SK-N-SH (cell line): Measurements from ENCODE around the gene C1QL2. TPM values are rescaled to one million over a fixed set of nuclear protein-coding genes. Genes with fewer than 3 reads are reported as not detected.

Source experiments
- CTCF ChIA-PET: fragments of 300-600, 350-600 bp; formaldehyde crosslinking; extraction: SDS; loops from one replicate; lab custom pipeline; 2021; lab: Yijun Ruan, JAX
- POLR2A ChIA-PET: fragments of 350-600 bp; sonication (Branson Sonifier 250); formaldehyde crosslinking; extraction: SDS; loops from one replicate; lab custom pipeline; 2020; ENCODE audit warnings: antibody characterized with exemption, inconsistent platforms; lab: Yijun Ruan, JAX
- DNase-seq: peaks from one replicate; pipeline ENCODE4 v3.0.0; 2012
- H2AFZ ChIP-seq: fragments of 200-600 bp; sonication (generic); 2 replicates; pipeline ENCODE4 v1.8.1; 2016; ENCODE audit warnings: antibody characterized with exemption, mild to moderate bottlenecking, low read depth
- H3F3A ChIP-seq: fragments of 200-600 bp; sonication (generic); replicated peaks from 2 replicates; pipeline ENCODE3; 2016; ENCODE audit warnings: antibody characterized with exemption, mild to moderate bottlenecking; ENCODE audit not compliant: insufficient read depth
- H3K27ac ChIP-seq, 2 experiments: fragments of 200-500 bp in 1 of 2; fragments of 200-600 bp in 1 of 2; sonication (Bioruptor generic) in 1 of 2; sonication (generic), shearing (Covaris generic) in 1 of 2; 2 replicates each; pipeline versions ENCODE4 v1.5.1 to v1.6.1; 2014 to 2016; ENCODE audit warnings: low read depth in 2 of 2, inconsistent platforms in 1 of 2, low read length in 1 of 2, mild to moderate bottlenecking in 1 of 2, mixed read lengths in 1 of 2
- H3K27me3 ChIP-seq: fragments of 200-600 bp; sonication (generic), shearing (Covaris generic); 2 replicates; pipeline ENCODE4 v1.6.1; 2016; ENCODE audit warnings: mixed run types; ENCODE audit not compliant: insufficient read depth
- H3K36me3 ChIP-seq, 2 experiments: fragments of 200-500 bp in 1 of 2; fragments of 200-600 bp in 1 of 2; sonication (Bioruptor generic) in 1 of 2; sonication (generic) in 1 of 2; replicated peaks in 1 of 2; 2 replicates each; pipeline versions ENCODE3 to v1.5.1; 2014 to 2016; ENCODE audit warnings: low read length in 1 of 2, mild to moderate bottlenecking in 1 of 2; ENCODE audit not compliant: insufficient read depth in 2 of 2, control insufficient read depth in 1 of 2
- H3K4me1 ChIP-seq, 2 experiments: fragments of 200-500 bp in 1 of 2; fragments of 200-600 bp in 1 of 2; sonication (Bioruptor generic) in 1 of 2; sonication (generic), shearing (Covaris generic) in 1 of 2; 2 replicates each; pipeline versions ENCODE4 v1.5.1 to v1.6.1; 2014 to 2016; ENCODE audit warnings: low read depth in 1 of 2, low read length in 1 of 2, mixed run types in 1 of 2; ENCODE audit not compliant: insufficient read depth in 2 of 2, control insufficient read depth in 1 of 2
- H3K4me2 ChIP-seq: fragments of 200-600 bp; sonication (generic), shearing (Covaris generic); 2 replicates; pipeline ENCODE4 v1.6.1; 2017; ENCODE audit warnings: mixed run types
- H3K4me3 ChIP-seq, 2 experiments: fragments of 200-500 bp in 1 of 2; fragments of 200-600 bp in 1 of 2; sonication (Bioruptor generic) in 1 of 2; sonication (generic), shearing (Covaris generic) in 1 of 2; 2 replicates each; pipeline versions ENCODE4 v1.5.1 to v1.8.1; 2014 to 2016; ENCODE audit warnings: low read depth in 2 of 2, inconsistent platforms in 1 of 2, low read length in 1 of 2, mild to moderate bottlenecking in 1 of 2, mixed read lengths in 1 of 2, moderate library complexity in 1 of 2
- H3K79me2 ChIP-seq: fragments of 200-600 bp; sonication (generic); 2 replicates; pipeline ENCODE4 v1.8.1; 2017; ENCODE audit warnings: mild to moderate bottlenecking; ENCODE audit not compliant: insufficient read depth
- H3K9ac ChIP-seq: fragments of 200-600 bp; sonication (generic); 2 replicates; pipeline ENCODE4 v1.6.1; 2017; ENCODE audit warnings: mixed run types
- H3K9me2 ChIP-seq: fragments of 200-600 bp; sonication (generic); 2 replicates; pipeline ENCODE4 v1.6.1; 2017; ENCODE audit warnings: mixed run types
- H3K9me3 ChIP-seq: fragments of 200-600 bp; sonication (generic); 2 replicates; pipeline ENCODE4 v1.6.1; 2017; ENCODE audit warnings: mixed run types, mild to moderate bottlenecking, moderate library complexity
- H4K20me1 ChIP-seq: fragments of 200-600 bp; sonication (generic); 2 replicates; pipeline ENCODE4 v1.6.1; 2017; ENCODE audit warnings: mild to moderate bottlenecking, mixed run types; ENCODE audit not compliant: insufficient read depth
- CHD2 ChIP-seq: fragments of 150-350 bp; IDR thresholded peaks from 2 replicates; pipeline ENCODE4 v1.6.1; 2018; ENCODE audit warnings: low read length; ENCODE audit not compliant: partially characterized antibody
- FOXM1 ChIP-seq: IDR thresholded peaks from 2 replicates; pipeline ENCODE4 v1.4.0; 2012; ENCODE audit warnings: low read depth, mild to moderate bottlenecking
- GABPA ChIP-seq: IDR thresholded peaks from 2 replicates; pipeline ENCODE4 v1.4.0; 2012; ENCODE audit warnings: low read depth, mild to moderate bottlenecking
- JUND ChIP-seq: IDR thresholded peaks from 2 replicates; pipeline ENCODE4 v1.4.0; 2012
- NFIC ChIP-seq: IDR thresholded peaks from 2 replicates; pipeline ENCODE4 v1.4.0; 2012; ENCODE audit warnings: borderline replicate concordance
- POLR2AphosphoS5 ChIP-seq: IDR thresholded peaks from 2 replicates; pipeline ENCODE4 v1.6.1; 2012; ENCODE audit warnings: low read depth, low read length
- RCOR1 ChIP-seq: fragments of 150-350 bp; IDR thresholded peaks from 2 replicates; pipeline ENCODE4 v1.6.1; 2017; ENCODE audit warnings: antibody characterized with exemption, low read length
- TAF1 ChIP-seq: IDR thresholded peaks from 2 replicates; pipeline ENCODE4 v1.6.1; 2012; ENCODE audit warnings: low read depth, mild to moderate bottlenecking, low read length, moderate library complexity, borderline replicate concordance
- TEAD4 ChIP-seq: IDR thresholded peaks from 2 replicates; pipeline ENCODE4 v1.4.0; 2012; ENCODE audit warnings: mild to moderate bottlenecking, borderline replicate concordance; ENCODE audit not compliant: insufficient read depth
- YY1 ChIP-seq: IDR thresholded peaks from 2 replicates; pipeline ENCODE4 v1.4.0; 2012; ENCODE audit warnings: low read depth, mild to moderate bottlenecking
- WGBS: methylation state at CpG from one replicate; pipeline ENCODE4 v1.1.6; 2017; ENCODE audit warnings: low lambda C conversion rate; 5-methylcytosine and 5-hydroxymethylcytosine counted together
- polyA plus RNA-seq, 3 experiments: library from polyadenylated mRNA; depleted of rRNA; stranded (reverse); fragments of >200 nt; gene quantifications; 2 replicates each; pipeline ENCODE4 v1.2.3, GENCODE V29; 2012
- TF ChIP-seq, protein P1 (sequence below): IDR thresholded peaks from 2 replicates; pipeline ENCODE4 v1.4.0; 2012; ENCODE audit warnings: low read depth, borderline replicate concordance
- TF ChIP-seq, protein P2 (sequence below): fragments of 150-350 bp; IDR thresholded peaks from 2 replicates; pipeline ENCODE4 v1.6.1; 2016; ENCODE audit warnings: mild to moderate bottlenecking, low read depth, low read length
- TF ChIP-seq, protein P3 (sequence below): IDR thresholded peaks from 2 replicates; pipeline ENCODE4 v1.4.0; 2012; ENCODE audit warnings: low read depth

Gene C1QL2
- polyA plus RNA-seq, 1 of the 3 experiments (the other 2 are of a cell fraction) = not detected

- no peak overlapping the region for H3K4me3 ChIP-seq
These were observed 40.4 kb downstream of the C1QL2 start for GRCh38 chr2:119117891-119118882.

GRCh38 chr2:119117408-119117807 lies 41.1 kb downstream of the C1QL2 start:
- POLR2A ChIA-PET = no interaction called here

More at GRCh38 chr2:119117891-119118882, 40.4 kb downstream of the C1QL2 start:
- Histone ChIP-seq H3K27ac (no peak overlapping the region), H3K79me2 (no peaks in the 10 kb centered on the region), H3K9ac (no peak overlapping the region), H3F3A (no peaks in the 10 kb centered on the region), H3K9me3 (no peaks in the 10 kb centered on the region), H3K9me2 (no peaks in the 10 kb centered on the region), H3K4me2 (no peak overlapping the region), H3K36me3 (no peaks in the 10 kb centered on the region), H2AFZ (no peak overlapping the region), H3K4me1 (peaks cover 0 to 7% of the 10 kb centered on the region in 2 experiments; a peak in 1 of 4 replicates), H3K27me3 (no peaks in the 10 kb centered on the region), H4K20me1 (no peaks in the 10 kb centered on the region)
- WGBS = 36% methylated on average over 9 of the region's 9 CpGs
- TF ChIP-seq NFIC = no peak
- ChIA-PET POLR2A (no interaction called here), CTCF (no interaction called here)
- DNase-seq = no peak

GRCh38 chr2:119116411-119117295 lies 41.9 kb downstream of the C1QL2 start:
- H3K79me2 ChIP-seq = no peaks in the 10 kb centered on the region
- CTCF ChIA-PET = no interaction called here
- no peaks in the 10 kb centered on the region for H3F3A ChIP-seq
- no peak overlapping the region for H3K4me3 ChIP-seq
- peaks cover 0 to 7% of the 10 kb centered on the region in 2 experiments; a peak in 1 of 4 replicates for H3K4me1 ChIP-seq
- no peak overlapping the region for H3K9ac ChIP-seq
- no peak overlapping the region for H3K4me2 ChIP-seq
- H2AFZ ChIP-seq = no peak overlapping the region
- DNase-seq = no peak
- WGBS = 29% methylated on average over 9 of the region's 10 CpGs
- no peaks in the 10 kb centered on the region for H3K27me3 ChIP-seq
- no peak overlapping the region for H3K27ac ChIP-seq
- H3K36me3 ChIP-seq = no peaks in the 10 kb centered on the region
- no peaks in the 10 kb centered on the region for H4K20me1 ChIP-seq
- H3K9me3 ChIP-seq = no peaks in the 10 kb centered on the region
- no peaks in the 10 kb centered on the region for H3K9me2 ChIP-seq
- POLR2A ChIA-PET = no interaction called here
- TF ChIP-seq GABPA (no peak), NFIC (no peak), TAF1 (no peak), JUND (no peak), TEAD4 (no peak), FOXM1 (no peak), CHD2 (no peak), POLR2AphosphoS5 (no peak), RCOR1 (no peak), YY1 (no peak)
- TF ChIP-seq, protein P1, sequence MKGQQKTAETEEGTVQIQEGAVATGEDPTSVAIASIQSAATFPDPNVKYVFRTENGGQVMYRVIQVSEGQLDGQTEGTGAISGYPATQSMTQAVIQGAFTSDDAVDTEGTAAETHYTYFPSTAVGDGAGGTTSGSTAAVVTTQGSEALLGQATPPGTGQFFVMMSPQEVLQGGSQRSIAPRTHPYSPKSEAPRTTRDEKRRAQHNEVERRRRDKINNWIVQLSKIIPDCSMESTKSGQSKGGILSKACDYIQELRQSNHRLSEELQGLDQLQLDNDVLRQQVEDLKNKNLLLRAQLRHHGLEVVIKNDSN = no peak
- TF ChIP-seq, protein P2, sequence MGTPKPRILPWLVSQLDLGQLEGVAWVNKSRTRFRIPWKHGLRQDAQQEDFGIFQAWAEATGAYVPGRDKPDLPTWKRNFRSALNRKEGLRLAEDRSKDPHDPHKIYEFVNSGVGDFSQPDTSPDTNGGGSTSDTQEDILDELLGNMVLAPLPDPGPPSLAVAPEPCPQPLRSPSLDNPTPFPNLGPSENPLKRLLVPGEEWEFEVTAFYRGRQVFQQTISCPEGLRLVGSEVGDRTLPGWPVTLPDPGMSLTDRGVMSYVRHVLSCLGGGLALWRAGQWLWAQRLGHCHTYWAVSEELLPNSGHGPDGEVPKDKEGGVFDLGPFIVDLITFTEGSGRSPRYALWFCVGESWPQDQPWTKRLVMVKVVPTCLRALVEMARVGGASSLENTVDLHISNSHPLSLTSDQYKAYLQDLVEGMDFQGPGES = no peak
- TF ChIP-seq, protein P3, sequence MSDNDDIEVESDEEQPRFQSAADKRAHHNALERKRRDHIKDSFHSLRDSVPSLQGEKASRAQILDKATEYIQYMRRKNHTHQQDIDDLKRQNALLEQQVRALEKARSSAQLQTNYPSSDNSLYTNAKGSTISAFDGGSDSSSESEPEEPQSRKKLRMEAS = no peak

More at GRCh38 chr2:119117408-119117807, 41.1 kb downstream of the C1QL2 start:
- H2AFZ ChIP-seq = no peak overlapping the region
- H3K4me1 ChIP-seq = peaks cover 0 to 7% of the 10 kb centered on the region in 2 experiments; a peak in 1 of 4 replicates
- CTCF ChIA-PET = no interaction called here
- no peak overlapping the region for H3K27ac ChIP-seq
- H3F3A ChIP-seq = no peaks in the 10 kb centered on the region
- H4K20me1 ChIP-seq = no peaks in the 10 kb centered on the region
- no peak for DNase-seq
- WGBS = 33% methylated on average over 2 of the region's 7 CpGs
- no peaks in the 10 kb centered on the region for H3K79me2 ChIP-seq
- no peaks in the 10 kb centered on the region for H3K9me3 ChIP-seq
- no peak overlapping the region for H3K9ac ChIP-seq
- no peak overlapping the region for H3K4me2 ChIP-seq
- no peak overlapping the region for H3K4me3 ChIP-seq
- H3K27me3 ChIP-seq = no peaks in the 10 kb centered on the region
- no peaks in the 10 kb centered on the region for H3K36me3 ChIP-seq
- TF ChIP-seq, protein P2 = no peak
- no peaks in the 10 kb centered on the region for H3K9me2 ChIP-seq
